MCF 10A (cell line): ENCODE measurements around the gene PVRIG. TPM values are rescaled to one million over a fixed set of nuclear protein-coding genes. Genes with fewer than 3 reads are reported as not detected.

ENCODE experiments used
- BruUV-seq: library from RNA; stranded (reverse); fragments of 400-500 nt; replicated peaks from 2 replicates; lab custom pipeline; 2021; lab: Mats Ljungman, UMichigan
- CTCF ChIA-PET: fragments of 300-600 bp; sonication (Branson Sonifier 250); formaldehyde crosslinking; extraction: SDS; loops from one replicate; lab custom pipeline; 2021; ENCODE audit warnings: antibody characterized with exemption, inconsistent platforms; lab: Yijun Ruan, JAX
- POLR2A ChIA-PET: fragments of 300-600, 350-650 bp; sonication (Branson Sonifier 250); formaldehyde crosslinking; extraction: SDS; loops from one replicate; lab custom pipeline; 2020; ENCODE audit warnings: antibody characterized with exemption, inconsistent platforms; lab: Yijun Ruan, JAX
- DNase-seq: peaks from one replicate; pipeline ENCODE4 v3.0.0-alpha.2; 2018; ENCODE audit not compliant: unreplicated experiment
- H3K27ac Mint-ChIP-seq: one replicate; pipeline ENCODE4 v1.8.0; 2022; ENCODE audit warnings: mild to moderate bottlenecking, low read depth, mixed read lengths; ENCODE audit not compliant: unreplicated experiment
- H3K27me3 Mint-ChIP-seq: one replicate; pipeline ENCODE4 v1.8.0; 2022; ENCODE audit warnings: mixed read lengths; ENCODE audit not compliant: insufficient read depth, unreplicated experiment
- H3K36me3 Mint-ChIP-seq: one replicate; pipeline ENCODE4 v1.8.0; 2022; ENCODE audit warnings: mild to moderate bottlenecking, moderate library complexity, mixed read lengths; ENCODE audit not compliant: insufficient read depth, unreplicated experiment
- H3K4me1 Mint-ChIP-seq: one replicate; pipeline ENCODE4 v1.8.0; 2022; ENCODE audit warnings: mixed read lengths; ENCODE audit not compliant: insufficient read depth, unreplicated experiment
- H3K4me3 Mint-ChIP-seq: one replicate; pipeline ENCODE4 v1.8.0; 2022; ENCODE audit warnings: mild to moderate bottlenecking, moderate library complexity, mixed read lengths; ENCODE audit not compliant: unreplicated experiment
- H3K9me3 Mint-ChIP-seq: one replicate; pipeline ENCODE4 v1.8.0; 2022; ENCODE audit warnings: mixed read lengths; ENCODE audit not compliant: unreplicated experiment
- CTCF ChIP-seq: fragments of 200-600 bp; IDR thresholded peaks from one replicate; pipeline ENCODE4 v1.8.0; 2022; ENCODE audit warnings: antibody characterized with exemption, mild to moderate bottlenecking; ENCODE audit not compliant: unreplicated experiment
- intact Hi-C: fragments of 100-400 bp; cut with micrococcal nuclease; formaldehyde crosslinking; loops from 2 replicates; pipeline ENCODE4 v1.14.1; 2022
- total RNA-seq: library from RNA; stranded (reverse); gene quantifications from 2 replicates; pipeline ENCODE4 v1.2.3, GENCODE V29; 2022

Gene PVRIG
- total RNA-seq, 1 experiment from 2014 or later, result not detected

GRCh38 chr7:100200693-100201092 is 19.1 kb upstream of the PVRIG start:
- no peak overlapping the region for H3K27ac Mint-ChIP-seq
- no peak for DNase-seq
- POLR2A ChIA-PET, result no interaction called here
- H3K36me3 Mint-ChIP-seq, result no peaks in the 10 kb centered on the region
- intact Hi-C loops, result no loop called here
- H3K9me3 Mint-ChIP-seq, result no peaks in the 10 kb centered on the region
- CTCF ChIA-PET, result interaction anchor here (0.6 to 1.1 kb wide), 2 partner anchors 69 to 1406 kb away, joined by 3 to 5 read pairs; no protein-coding TSS in a partner anchor
- peaks cover 66% of the 10 kb centered on the region for H3K27me3 Mint-ChIP-seq
- TF ChIP-seq CTCF, result no peak
- H3K4me3 Mint-ChIP-seq, result no peak overlapping the region
- no TSS peak for BruUV-seq
- no peaks in the 10 kb centered on the region for H3K4me1 Mint-ChIP-seq

DNA sequence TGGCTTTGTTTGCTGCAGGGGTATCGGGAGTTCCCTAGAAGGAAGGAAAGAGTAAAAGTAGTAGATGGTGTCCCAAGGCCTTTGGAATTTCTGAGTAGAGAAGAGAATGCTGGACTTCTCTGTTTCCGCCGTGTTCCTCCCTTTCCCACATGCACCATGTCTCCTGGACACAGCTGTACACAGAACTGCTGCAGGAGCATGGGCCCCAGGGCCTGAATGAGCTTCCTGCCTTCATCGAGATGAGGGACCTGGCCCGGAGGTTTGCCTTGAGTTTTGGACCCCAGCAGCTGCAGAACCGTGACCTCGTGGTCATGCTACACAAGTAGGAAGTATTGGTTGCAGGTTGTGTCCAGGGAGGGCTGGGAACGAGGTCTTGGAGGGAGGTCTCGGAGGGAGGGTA is 15.3 kb upstream of the PVRIG start:
- H3K27me3 Mint-ChIP-seq, result peaks cover 72% of the 10 kb centered on the region
- CTCF ChIA-PET, result interaction anchor here (0.5 to 1.5 kb wide), 3 partner anchors 14 to 71 kb away, joined by 3 to 6 read pairs (median 5); no protein-coding TSS in a partner anchor
- POLR2A ChIA-PET, result no interaction called here

DNA sequence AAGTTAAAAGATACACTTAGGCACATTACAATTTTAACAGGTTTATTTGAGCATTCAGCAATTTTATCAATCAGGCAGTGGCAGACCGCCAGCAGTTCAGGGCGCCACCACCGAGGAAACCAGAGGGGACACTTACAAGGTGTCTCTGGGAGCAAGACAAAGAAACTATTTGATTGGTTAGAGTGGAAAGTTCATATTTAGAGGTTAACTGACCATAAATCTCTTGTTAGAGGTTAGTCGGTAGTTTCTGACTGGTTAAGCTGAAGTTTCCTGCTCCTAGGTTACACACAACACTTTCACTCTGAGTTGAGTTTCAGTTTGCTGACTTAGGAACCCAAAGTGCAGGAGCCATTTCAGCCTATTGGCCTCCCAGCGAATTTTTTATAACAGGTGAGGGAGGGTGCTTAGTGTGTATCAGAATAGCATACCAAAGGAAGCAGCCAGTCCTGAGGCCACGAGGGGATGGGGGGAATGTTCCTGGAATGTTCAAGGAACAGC is 10.8 kb upstream of the PVRIG start:
- no peak for DNase-seq
- Mint-ChIP-seq H3K4me1 (no peaks in the 10 kb centered on the region), H3K36me3 (no peaks in the 10 kb centered on the region), H3K4me3 (no peak overlapping the region), H3K27me3 (peaks cover 56% of the 10 kb centered on the region), H3K9me3 (no peaks in the 10 kb centered on the region), H3K27ac (no peak overlapping the region)
- no peak for TF ChIP-seq CTCF
- ChIA-PET POLR2A (interaction anchor here (1.0 kb wide), 1 partner anchor 76 kb away, joined by 3 read pairs; no protein-coding TSS in a partner anchor), CTCF (interaction anchor here (1.2 kb wide), 1 partner anchor 9 kb away, joined by 4 read pairs; no protein-coding TSS in a partner anchor)
- intact Hi-C loops, result no loop called here
- BruUV-seq, result no TSS peak

More for the DNA sequence above, 15.3 kb upstream of the PVRIG start:
- Mint-ChIP-seq H3K36me3 (no peaks in the 10 kb centered on the region), H3K4me3 (no peak overlapping the region), H3K27ac (no peak overlapping the region), H3K4me1 (no peaks in the 10 kb centered on the region), H3K9me3 (no peaks in the 10 kb centered on the region)
- no peak for DNase-seq
- no TSS peak for BruUV-seq
- intact Hi-C loops, result no loop called here
- no peak for TF ChIP-seq CTCF

GRCh38 chr7:100209493-100209892 is 10.3 kb upstream of the PVRIG start:
- POLR2A ChIA-PET, result interaction anchor here (1.0 kb wide), 1 partner anchor 77 kb away, joined by 3 read pairs; no protein-coding TSS in a partner anchor
- TF ChIP-seq CTCF, result no peak
- Mint-ChIP-seq H3K4me3 (no peak overlapping the region), H3K9me3 (no peaks in the 10 kb centered on the region), H3K4me1 (no peaks in the 10 kb centered on the region), H3K27ac (no peak overlapping the region), H3K27me3 (peaks cover 51% of the 10 kb centered on the region), H3K36me3 (no peaks in the 10 kb centered on the region)
- BruUV-seq, result no TSS peak
- intact Hi-C loops, result no loop called here
- DNase-seq, result no peak
- CTCF ChIA-PET, result interaction anchor here (1.2 to 1.5 kb wide), 2 partner anchors 9 to 76 kb away, joined by 4 to 7 read pairs; no protein-coding TSS in a partner anchor
